Stimulated activated CD8-positive, alpha-beta memory T cell treated with anti-CD3 and anti-CD28 coated beads, Interleukin-4, amount 100 ng/mL, for 4 hours (primary cell): ENCODE data around the gene B3GAT1.

Source experiments
- DNase-seq, 2 donors: peaks; one replicate each; pipeline ENCODE4 v3.0.0-alpha.2; 2020; ENCODE audit warnings: low read depth in 2 of 2, low spot score in 1 of 2

The B3GAT1 gene

DNA sequence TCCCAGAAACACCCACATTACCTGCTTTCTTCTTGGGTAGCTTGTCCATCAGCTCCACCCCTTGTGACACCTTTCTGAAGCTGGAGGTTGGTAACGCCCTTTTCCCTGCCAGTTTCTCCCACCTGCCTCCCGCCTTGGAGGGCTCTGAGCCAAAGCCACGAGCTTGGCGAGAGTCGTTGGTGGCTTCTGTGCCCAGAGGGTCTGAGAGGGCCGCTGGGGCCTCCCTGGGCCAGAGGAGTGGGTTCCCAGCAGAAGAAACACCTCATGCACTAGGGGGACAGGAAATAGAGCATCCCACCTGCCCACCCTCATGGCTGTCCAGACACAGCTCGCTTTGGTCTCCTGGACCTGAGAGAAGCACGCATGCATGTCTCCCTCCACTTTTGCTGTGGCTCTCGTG lies 37.9 kb downstream of the B3GAT1 start:
- DNase-seq = no peak

- DNase-seq = no peak
These were observed 38.4 kb downstream of the B3GAT1 start for GRCh38 chr11:134373591-134374052.

DNA sequence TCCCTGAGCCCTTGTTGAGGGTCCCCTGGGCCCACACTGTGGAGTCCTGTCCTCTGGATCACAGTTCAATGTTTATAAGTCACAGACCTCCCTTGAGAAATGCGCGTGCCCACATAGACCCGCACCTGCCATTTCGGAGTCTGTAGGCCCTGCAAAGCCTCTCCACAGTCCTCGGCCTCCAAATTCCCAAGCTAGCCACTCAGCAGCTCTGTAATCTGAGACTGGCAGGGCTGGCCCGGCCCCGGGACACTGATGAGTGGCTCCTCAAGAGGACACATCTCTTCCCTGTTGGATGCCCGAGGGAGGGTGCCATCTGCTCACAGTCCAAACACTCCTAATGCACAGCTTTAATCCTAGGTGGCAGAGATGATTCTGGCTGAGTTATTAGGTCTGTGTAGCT lies 39.1 kb downstream of the B3GAT1 start:
- no peak for DNase-seq

DNA sequence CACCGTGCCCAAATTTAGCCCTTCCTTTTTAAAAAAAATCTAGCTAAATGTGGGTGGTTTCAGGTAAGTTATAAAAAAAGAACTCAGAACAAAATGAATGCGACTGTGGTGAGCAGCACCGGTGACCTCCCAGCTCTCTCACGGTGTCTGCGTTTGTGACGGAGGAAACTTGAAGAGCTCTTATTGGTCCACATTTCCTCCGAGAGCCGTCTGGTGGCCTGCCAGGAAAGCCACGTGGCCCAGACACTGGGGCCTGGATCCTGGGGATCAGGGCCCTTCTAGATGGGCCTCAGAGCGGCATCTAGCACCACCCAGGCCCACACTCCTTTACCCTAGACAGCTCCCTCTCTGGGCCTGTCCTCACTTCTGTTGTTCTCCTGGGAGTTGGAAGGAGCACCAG lies 39.5 kb downstream of the B3GAT1 start:
- DNase-seq = no peak

DNA sequence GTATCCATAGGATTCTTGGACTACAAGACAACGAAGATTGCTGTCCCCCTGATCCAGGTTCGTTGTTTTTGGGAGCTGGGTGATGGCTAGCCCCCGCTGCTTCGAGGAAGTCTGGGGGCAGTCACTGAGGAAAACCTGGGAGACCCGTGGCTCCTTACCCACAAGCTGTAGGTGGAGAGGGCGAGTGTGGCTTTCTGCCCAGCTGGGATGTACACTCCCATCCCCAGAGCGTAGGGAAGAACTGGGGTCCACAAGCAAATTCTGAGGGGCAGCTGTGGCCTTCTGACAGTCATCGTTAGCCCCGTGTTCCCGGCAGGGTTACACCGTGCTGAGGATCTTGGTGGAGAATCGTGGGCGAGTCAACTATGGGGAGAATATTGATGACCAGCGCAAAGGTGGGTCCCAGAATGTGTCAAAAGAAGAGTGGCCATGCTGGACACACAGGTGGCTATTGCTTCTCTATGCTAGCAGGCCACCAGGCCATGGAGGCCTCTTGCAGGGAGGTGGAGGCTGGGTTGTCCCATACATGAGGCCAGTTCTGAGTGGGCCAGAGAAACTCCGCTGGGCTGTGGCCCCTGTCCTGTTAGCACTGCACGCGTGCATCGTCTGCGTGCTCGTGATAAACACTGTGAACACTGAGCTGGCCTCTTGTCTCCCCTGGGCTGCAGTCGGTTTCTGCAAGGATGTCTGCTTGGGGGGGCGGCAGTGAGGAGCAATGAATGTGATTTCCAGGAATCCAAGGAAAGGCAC lies 40.4 kb downstream of the B3GAT1 start:
- no peak for DNase-seq

- no peak for DNase-seq
These were observed 41.3 kb downstream of the B3GAT1 start for GRCh38 chr11:134370526-134371435.

GRCh38 chr11:134369656-134370525 lies 42.2 kb downstream of the B3GAT1 start:
- no peak for DNase-seq

GRCh38 chr11:134367781-134368180 lies 44.3 kb downstream of the B3GAT1 start:
- DNase-seq = no peak

DNA sequence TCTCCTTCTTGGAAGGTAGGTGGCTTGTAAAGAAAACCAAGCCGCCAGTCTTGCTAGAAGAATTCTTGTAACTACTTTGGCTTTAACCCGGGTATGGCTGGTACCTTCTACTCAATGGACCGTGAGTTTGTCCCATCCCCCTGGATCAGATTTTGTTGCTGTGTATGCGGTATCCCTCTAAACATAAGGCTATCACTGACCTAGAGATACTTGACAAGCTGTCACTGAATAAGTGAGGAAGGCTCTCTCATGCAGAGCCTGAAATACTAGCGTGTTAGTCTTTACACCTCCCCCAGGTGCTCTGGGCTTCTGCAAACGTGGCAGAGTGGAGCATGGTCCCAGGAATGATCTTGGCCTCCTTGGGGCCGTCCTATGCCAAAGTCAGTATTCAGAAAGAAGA lies 45.8 kb downstream of the B3GAT1 start:
- DNase-seq = no peak

DNA sequence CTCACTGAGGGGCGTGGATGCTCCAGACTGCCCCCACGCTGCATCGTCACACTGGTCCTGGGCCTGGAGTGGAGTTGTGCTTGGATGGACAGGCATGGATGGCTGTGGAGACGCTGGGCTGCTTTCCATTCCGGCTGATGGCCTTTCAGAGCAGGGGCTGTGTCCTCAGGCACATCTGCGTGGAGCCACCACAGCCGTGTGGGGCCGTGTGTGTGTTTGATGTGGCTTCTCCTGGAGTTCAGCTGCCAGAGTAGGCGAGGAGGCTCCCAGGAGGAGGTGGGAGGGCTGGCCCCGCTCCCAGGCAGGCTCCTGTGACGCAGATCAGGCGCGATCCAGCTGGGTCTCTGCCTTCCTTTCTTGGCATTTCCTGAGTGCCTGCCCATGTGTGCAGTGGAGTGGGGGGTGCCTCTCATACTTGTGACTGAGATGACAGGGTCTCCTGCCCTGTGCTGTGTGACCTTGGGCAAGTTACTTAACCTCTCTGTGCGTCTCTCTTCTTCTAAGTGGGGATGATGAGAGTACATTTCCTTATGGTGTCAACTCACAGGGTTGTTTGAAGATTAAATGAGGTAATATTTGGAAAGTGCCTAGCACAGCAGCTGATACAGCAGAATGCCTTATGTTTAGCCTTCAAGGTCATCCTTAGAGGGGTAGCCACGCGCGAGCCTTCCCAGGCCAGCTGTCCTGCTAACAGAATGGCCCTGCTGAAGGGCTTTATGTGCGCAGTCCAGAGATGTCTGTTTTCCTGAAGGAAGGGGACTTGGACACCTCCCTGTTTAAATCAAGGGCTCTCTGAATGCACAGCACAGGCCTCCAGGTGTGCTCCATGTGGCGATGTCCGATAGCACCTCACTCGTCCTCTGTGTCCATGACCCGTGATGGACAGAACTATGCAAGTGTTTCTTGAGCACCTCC lies 46.8 kb downstream of the B3GAT1 start:
- no peak for DNase-seq

DNA sequence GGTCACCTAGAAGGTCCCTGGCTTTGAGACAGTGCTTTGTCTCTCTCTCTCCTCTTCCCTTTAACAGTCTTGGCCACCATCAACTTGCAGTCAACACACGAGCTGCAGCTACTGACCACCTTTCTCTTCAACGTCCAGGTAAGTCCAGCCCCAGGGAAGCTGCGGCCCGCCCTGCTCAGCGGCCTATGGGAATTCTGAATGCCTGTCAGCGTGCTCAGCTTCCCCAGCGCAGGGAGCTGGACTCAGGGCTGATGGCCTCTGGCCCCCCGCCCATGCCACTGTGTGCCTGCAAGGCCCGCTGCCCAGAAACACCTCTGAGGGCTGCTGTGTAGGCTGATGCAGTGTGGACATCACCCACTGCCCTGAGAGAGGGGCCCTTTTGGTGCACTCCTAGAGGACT lies 47.8 kb downstream of the B3GAT1 start:
- DNase-seq = no peak

DNA sequence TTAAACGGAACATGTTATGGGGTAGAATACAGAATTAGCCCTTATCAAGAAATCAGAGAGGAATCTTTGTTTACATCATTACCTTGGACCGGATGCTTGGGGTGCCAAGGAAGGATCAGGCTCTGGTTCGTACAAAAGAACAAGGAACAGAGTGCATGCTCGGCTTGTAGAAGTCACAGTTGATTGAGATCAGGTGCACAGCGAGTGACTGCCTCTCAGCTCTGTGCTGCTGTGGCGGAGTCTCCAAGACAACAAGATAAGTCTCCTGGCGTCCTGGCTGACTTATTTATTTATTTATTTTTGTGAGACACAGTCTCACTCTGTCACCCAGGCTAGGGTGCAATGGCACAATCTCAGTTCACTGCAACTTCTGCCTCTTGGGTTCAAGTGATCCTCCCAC lies 48.5 kb downstream of the B3GAT1 start:
- no peak for DNase-seq

DNA sequence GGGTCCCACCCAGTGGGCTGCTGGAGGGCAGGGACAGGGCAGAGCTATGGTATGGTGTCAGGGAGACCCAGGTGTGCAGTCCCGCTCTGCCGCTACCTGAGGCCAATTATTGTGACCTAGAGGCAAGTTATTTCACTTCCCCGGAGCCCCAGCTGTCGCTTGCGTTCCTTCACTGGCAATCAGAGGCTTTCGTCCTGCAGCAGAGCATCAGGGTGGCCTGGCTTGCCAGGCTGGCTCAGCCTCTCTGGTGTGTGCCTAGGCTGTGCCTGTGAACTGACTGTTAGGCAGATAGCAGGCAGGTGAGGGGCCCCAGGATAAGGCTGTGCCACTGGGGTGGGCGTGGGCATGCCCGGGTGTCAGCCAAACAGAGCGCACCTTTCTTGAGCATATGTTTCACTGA lies 48.9 kb downstream of the B3GAT1 start:
- no peak for DNase-seq

DNA sequence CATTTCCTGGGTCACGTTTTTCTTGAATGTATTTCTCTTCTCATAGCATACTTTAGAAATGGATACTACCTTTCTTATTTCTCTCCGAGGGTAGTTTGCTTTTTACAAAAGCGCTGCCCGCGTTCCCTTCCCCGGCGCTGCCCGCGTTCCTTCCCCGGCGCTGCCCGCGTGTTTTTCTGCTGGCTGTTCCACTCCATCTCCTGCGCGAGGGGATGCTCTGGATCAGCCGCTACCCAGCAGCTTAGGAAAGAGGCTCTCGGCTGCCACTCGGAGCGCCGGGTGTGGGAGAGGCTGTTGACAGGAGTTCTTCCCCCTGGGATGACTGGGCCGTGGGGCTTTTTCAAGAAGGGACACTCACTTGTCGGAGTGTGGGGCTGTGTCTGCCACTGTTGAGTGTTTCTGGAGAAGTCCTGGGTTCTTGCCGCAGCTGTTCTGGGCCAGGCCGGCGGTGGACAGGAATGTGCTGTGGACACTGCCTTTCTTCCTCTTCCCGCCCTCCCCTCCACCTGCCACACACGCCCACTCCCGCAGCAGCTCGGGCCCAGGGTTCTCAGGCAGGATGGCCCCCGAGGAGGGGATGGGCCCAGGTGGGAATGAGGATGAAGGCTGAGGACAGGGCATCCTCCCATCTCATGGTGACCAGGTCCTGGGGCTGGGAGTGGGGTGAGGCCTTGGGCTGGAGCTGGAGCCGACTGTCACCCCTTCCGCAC lies 49.7 kb downstream of the B3GAT1 start:
- DNase-seq = no peak

- DNase-seq = no peak
These were observed 50.4 kb downstream of the B3GAT1 start for GRCh38 chr11:134361661-134362060.

DNA sequence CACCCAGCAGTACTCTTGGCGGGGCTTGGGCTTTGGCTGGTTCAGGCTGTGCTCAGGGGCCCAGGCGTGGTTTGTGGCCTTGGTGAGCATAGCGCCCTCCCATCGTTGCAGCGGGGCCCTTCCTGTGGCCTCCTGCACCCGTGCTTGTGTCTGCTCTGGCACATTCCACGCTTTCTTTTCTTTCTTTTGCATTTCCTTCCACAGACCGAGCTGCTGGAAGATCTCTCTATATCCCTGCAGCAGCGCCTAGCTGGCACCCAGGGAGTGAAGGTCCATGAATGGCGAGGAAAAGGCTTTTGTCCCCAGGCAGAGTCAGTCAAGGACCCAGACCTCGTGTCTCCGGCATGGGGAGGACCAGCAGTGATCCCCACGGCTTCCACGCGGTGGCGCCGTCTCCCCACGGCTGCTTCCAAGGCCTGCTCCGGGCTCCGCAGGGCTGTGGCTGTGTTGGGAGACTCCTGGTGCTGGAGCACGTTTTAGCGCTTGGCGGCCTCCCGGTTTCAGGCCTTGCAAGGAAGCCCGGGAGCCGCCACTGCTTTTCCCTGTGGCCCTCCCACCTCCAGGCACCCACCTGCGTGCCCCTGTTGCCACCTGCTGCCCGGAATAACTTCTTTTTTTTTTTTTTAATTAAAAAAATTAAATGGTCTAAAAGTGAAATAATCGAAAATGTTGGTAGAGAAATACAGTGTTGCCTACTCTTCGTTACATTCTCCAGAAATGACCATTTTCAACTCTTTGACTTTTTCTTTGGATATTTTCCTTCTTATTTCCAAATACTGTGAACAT lies 51.8 kb downstream of the B3GAT1 start:
- peak; percentile 19 to 43 for DNase-seq

DNA sequence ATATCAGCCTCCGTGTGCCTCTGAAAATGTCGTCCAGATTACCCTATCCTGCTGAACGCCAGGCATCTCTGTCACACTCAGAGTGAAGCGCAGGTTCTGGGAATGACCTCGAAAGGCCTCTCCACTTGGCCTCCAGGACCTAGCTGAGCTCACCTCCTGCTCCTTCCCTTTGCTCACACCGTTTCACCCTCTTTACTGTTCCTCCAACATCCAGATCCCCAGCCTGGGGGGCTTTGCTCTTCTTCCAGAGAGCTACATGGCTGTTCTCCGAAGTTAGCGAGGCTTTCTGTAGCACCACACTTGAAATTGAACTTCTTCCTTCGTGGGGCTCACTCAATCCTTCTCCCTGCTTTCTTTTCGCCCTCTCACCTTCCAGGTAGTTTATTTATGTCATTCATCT lies 52.4 kb downstream of the B3GAT1 start:
- DNase-seq = no peak

GRCh38 chr11:134358856-134359490 lies 53.1 kb downstream of the B3GAT1 start:
- no peak for DNase-seq
